HepG2 (cell line): Measurements from ENCODE around the gene ZNF320. TPM values are rescaled to one million over a fixed set of nuclear protein-coding genes. Genes with fewer than 3 reads are reported as not detected.

ENCODE experiments used
- AHR ChIP-seq: IDR thresholded peaks from 2 replicates; pipeline ENCODE4 v1.6.1; 2018; ENCODE audit warnings: missing genetic modification reagents, missing compliant biosample characterization
- ATAD3A ChIP-seq: sonication (generic); formaldehyde crosslinking; IDR thresholded peaks from 2 replicates; pipeline ENCODE4 v1.4.0; 2020; ENCODE audit warnings: missing genetic modification reagents
- CEBPG ChIP-seq: IDR thresholded peaks from 2 replicates; pipeline ENCODE4 v1.6.1; 2016
- CTCF ChIP-seq: sonication (generic); formaldehyde crosslinking; IDR thresholded peaks from 2 replicates; pipeline ENCODE4 v1.5.0; 2020; ENCODE audit warnings: mild to moderate bottlenecking, missing genetic modification reagents, moderate library complexity
- ETV5 ChIP-seq: IDR thresholded peaks from 2 replicates; pipeline ENCODE4 v1.6.1; 2018; ENCODE audit warnings: missing biosample characterization, missing genetic modification reagents, inconsistent platforms, borderline replicate concordance
- MYC ChIP-seq: sonication (generic); formaldehyde crosslinking; IDR thresholded peaks from 2 replicates; pipeline ENCODE4 v1.9.0; 2021; ENCODE audit warnings: missing genetic modification reagents, borderline replicate concordance
- NONO ChIP-seq, 2 experiments: fragments of 450-650 bp in 1 of 2; sonication (generic) in 1 of 2; formaldehyde crosslinking in 1 of 2; IDR thresholded peaks in 1 of 2; conservative IDR thresholded peaks in 1 of 2; 2 replicates each; pipeline versions ENCODE4 v1.6.1 to v1.8.0; 2017 to 2022; ENCODE audit warnings: mild to moderate bottlenecking in 1 of 2, missing genetic modification reagents in 1 of 2, moderate library complexity in 1 of 2
- PCBP2 ChIP-seq: fragments of 200-400 bp; formaldehyde crosslinking; optimal IDR thresholded peaks from 2 replicates; pipeline ENCODE3; 2018; ENCODE audit warnings: low read length, low read depth; ENCODE audit not compliant: poor library complexity, severe bottlenecking
- PHF21A ChIP-seq: sonication (generic); formaldehyde crosslinking; IDR thresholded peaks from 2 replicates; pipeline ENCODE4 v1.5.0; 2020; ENCODE audit warnings: mild to moderate bottlenecking, missing genetic modification reagents
- POGZ ChIP-seq: sonication (generic); formaldehyde crosslinking; IDR thresholded peaks from 2 replicates; pipeline ENCODE4 v1.4.0; 2020; ENCODE audit warnings: mild to moderate bottlenecking, missing genetic modification reagents
- SAP130 ChIP-seq: IDR thresholded peaks from 2 replicates; pipeline ENCODE4 v1.6.1; 2016; ENCODE audit warnings: low read depth
- SOX6 ChIP-seq, 2 experiments: fragments of 450-650 bp in 1 of 2; sonication (generic) in 1 of 2; formaldehyde crosslinking in 1 of 2; IDR thresholded peaks; 2 replicates each; pipeline versions ENCODE4 v1.4.0 to v1.6.1; 2017 to 2020; ENCODE audit warnings: antibody characterized with exemption in 1 of 2, mild to moderate bottlenecking in 1 of 2, missing genetic modification reagents in 1 of 2
- TAF15 ChIP-seq: fragments of 200-400 bp; formaldehyde crosslinking; IDR thresholded peaks from one replicate; pipeline ENCODE4 v1.6.1; 2018; ENCODE audit warnings: mild to moderate bottlenecking, low read depth, low read length; ENCODE audit not compliant: poor library complexity, severe bottlenecking
- ZC3H13 ChIP-seq: sonication (generic); formaldehyde crosslinking; IDR thresholded peaks from 2 replicates; pipeline ENCODE4 v1.8.1; 2023; ENCODE audit warnings: mild to moderate bottlenecking, missing genetic modification reagents, moderate library complexity
- polyA plus RNA-seq, 8 experiments: library from polyadenylated mRNA; depleted of rRNA in 3 of 8; stranded (reverse) in 7 of 8; unstranded in 1 of 8; fragments of >200 nt; fragmentation: Illumina TruSeq in 4 of 8; extraction: Trizol in 4 of 8; gene quantifications; 2 replicates each; pipeline versions ENCODE4 v1.2.1 to v1.2.3, GENCODE V29; 2011 to 2016; ENCODE audit warnings: low read depth in 4 of 8, missing spikeins in 1 of 8, mixed read lengths in 1 of 8; ENCODE audit not compliant: insufficient read depth in 1 of 8
- total RNA-seq, 5 experiments: library from RNA; depleted of rRNA; stranded (reverse); fragments of >200 nt; fragmentation: Illumina TruSeq; extraction: Trizol; gene quantifications; 2 replicates each; pipeline ENCODE4 v1.2.3, GENCODE V29; 2016; ENCODE audit warnings: low read depth in 1 of 5
- TF ChIP-seq, protein P1 (sequence below): sonication (generic); formaldehyde crosslinking; IDR thresholded peaks from 2 replicates; pipeline ENCODE4 v1.5.0; 2020; ENCODE audit warnings: mild to moderate bottlenecking, missing genetic modification reagents
- TF ChIP-seq, protein P2 (sequence below): sonication (generic); formaldehyde crosslinking; IDR thresholded peaks from 2 replicates; pipeline ENCODE4 v1.5.0; 2020; ENCODE audit warnings: mild to moderate bottlenecking, missing genetic modification reagents, borderline replicate concordance
- TF ChIP-seq, protein P3 (sequence below): sonication (generic); formaldehyde crosslinking; IDR thresholded peaks from 2 replicates; pipeline ENCODE4 v1.4.0; 2020; ENCODE audit warnings: missing genetic modification reagents

The ZNF320 gene
- total and polyA plus RNA-seq, 2 of the 13 experiments (the other 11 are each of a cell fraction or from before 2014, with no cell fraction given) = 0.49 TPM; not detected in 1

DNA sequence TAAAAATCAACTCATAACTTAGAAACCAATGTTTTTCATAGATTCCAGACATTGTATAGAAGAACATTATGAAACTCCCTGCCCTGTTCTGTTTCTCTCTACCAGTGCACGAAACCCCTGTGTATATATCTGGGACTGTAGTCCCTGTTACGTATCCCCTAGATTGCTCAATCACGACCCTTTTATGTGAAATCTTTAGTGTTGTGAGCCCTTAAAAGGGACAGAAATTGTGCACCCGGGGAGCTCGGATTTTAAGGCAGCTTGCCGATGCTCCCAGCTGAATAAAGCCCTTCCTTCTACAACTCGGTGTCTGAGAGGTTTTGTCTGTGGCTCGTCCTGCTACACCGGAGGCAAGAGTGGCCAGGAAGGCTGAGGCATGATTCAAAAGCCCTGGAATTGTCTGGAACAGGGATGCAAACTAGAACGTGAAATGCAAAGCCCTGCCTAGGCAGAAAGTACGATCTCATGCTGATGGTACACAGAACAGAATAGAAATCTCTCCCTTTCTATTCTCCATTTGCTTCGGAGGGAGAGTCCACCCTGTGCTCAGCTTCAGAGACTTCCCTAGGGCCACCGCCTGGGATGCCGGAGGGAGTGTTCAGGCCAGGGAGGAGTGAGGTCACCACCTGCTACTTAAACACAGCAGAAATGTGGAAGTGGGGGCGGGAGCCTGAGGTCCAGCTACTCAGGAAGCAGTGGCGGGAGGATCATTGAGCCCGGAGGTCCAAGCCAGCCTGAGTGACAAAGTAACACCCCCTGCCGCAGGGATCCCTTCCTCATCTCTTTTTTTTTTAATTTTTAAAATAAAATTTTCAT is 26.6 kb upstream of the ZNF320 start (continued):
- TF ChIP-seq, protein P1, sequence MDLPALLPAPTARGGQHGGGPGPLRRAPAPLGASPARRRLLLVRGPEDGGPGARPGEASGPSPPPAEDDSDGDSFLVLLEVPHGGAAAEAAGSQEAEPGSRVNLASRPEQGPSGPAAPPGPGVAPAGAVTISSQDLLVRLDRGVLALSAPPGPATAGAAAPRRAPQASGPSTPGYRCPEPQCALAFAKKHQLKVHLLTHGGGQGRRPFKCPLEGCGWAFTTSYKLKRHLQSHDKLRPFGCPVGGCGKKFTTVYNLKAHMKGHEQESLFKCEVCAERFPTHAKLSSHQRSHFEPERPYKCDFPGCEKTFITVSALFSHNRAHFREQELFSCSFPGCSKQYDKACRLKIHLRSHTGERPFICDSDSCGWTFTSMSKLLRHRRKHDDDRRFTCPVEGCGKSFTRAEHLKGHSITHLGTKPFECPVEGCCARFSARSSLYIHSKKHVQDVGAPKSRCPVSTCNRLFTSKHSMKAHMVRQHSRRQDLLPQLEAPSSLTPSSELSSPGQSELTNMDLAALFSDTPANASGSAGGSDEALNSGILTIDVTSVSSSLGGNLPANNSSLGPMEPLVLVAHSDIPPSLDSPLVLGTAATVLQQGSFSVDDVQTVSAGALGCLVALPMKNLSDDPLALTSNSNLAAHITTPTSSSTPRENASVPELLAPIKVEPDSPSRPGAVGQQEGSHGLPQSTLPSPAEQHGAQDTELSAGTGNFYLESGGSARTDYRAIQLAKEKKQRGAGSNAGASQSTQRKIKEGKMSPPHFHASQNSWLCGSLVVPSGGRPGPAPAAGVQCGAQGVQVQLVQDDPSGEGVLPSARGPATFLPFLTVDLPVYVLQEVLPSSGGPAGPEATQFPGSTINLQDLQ (CRISPR knock-in tag) = 0 out of 2 replicates have a peak, but pooled peaks have one; percentile 23
- TF ChIP-seq ATAD3A (CRISPR knock-in tag) (no peak), CTCF (CRISPR knock-in tag) (peak; percentile 25; the same call in 1 of the 2 replicates), MYC (peak; percentile 23; the same call in 1 of the 2 replicates), POGZ (CRISPR knock-in tag) (0 out of 2 replicates have a peak, but pooled peaks have one; percentile 32), SAP130 (peak; percentile 49; the same call in 1 of the 2 replicates), SOX6 (IDR thresholded peaks at IDR 0.05) (no peak), SOX6 (CRISPR knock-in tag; IDR thresholded peaks at IDR 0.05) (0 out of 2 replicates have a peak, but pooled peaks have one; percentile 11), PCBP2 (no peak), NONO (IDR thresholded peaks at IDR 0.05) (no peak), NONO (CRISPR knock-in tag; conservative IDR thresholded peaks at IDR 0.05) (0 out of 2 replicates have a peak, but pooled peaks have one; percentile 47), TAF15 (no peak), ETV5 (peak; percentile 36; the same call in 1 of the 2 replicates), PHF21A (CRISPR knock-in tag) (peak; percentile 23), ZC3H13 (CRISPR knock-in tag) (peak; percentile 73; the same call in 1 of the 2 replicates), CEBPG (CRISPR knock-in tag) (peak; percentile 79), AHR (CRISPR knock-in tag) (no peak)
- TF ChIP-seq, protein P2, sequence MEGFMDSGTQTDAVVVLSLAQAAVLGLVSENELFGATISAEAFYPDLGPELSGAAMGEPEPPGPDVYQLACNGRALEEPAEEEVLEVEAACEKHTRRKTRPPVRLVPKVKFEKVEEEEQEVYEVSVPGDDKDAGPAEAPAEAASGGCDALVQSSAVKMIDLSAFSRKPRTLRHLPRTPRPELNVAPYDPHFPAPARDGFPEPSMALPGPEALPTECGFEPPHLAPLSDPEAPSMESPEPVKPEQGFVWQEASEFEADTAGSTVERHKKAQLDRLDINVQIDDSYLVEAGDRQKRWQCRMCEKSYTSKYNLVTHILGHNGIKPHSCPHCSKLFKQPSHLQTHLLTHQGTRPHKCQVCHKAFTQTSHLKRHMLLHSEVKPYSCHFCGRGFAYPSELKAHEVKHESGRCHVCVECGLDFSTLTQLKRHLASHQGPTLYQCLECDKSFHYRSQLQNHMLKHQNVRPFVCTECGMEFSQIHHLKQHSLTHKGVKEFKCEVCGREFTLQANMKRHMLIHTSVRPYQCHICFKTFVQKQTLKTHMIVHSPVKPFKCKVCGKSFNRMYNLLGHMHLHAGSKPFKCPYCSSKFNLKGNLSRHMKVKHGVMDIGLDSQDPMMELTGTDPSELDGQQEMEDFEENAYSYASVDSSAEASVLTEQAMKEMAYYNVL (CRISPR knock-in tag) = 0 out of 2 replicates have a peak, but pooled peaks have one; percentile 31
- TF ChIP-seq, protein P3, sequence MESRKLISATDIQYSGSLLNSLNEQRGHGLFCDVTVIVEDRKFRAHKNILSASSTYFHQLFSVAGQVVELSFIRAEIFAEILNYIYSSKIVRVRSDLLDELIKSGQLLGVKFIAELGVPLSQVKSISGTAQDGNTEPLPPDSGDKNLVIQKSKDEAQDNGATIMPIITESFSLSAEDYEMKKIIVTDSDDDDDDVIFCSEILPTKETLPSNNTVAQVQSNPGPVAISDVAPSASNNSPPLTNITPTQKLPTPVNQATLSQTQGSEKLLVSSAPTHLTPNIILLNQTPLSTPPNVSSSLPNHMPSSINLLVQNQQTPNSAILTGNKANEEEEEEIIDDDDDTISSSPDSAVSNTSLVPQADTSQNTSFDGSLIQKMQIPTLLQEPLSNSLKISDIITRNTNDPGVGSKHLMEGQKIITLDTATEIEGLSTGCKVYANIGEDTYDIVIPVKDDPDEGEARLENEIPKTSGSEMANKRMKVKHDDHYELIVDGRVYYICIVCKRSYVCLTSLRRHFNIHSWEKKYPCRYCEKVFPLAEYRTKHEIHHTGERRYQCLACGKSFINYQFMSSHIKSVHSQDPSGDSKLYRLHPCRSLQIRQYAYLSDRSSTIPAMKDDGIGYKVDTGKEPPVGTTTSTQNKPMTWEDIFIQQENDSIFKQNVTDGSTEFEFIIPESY (CRISPR knock-in tag) = peak; percentile 32; the same call in 1 of the 2 replicates
